ENCODE measurements around the gene PREP.

Gene PREP

GRCh38 chr6:105304825-105305224 is 98.1 kb downstream of the PREP start:
- no peak for DNase-seq

DNA sequence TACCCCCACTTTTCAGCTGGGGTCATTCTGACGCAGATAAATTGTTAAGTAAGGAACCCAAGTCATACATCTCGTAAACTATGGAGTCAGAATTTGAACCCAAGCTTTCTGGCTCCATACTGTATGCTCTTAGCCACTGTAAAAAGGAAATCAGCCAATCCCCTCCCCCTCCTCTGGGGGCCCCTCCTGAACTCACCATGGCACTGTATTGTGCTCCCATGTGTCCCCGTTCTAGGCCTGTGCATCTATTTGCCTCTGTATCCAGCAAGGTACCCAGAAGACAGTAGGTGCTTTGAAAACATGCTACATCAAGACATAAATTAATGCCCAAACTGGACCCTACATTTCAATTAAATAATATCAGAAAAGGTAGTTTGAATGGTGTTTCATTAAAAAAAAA is 98.5 kb downstream of the PREP start:
- DNase-seq = no peak

DNA sequence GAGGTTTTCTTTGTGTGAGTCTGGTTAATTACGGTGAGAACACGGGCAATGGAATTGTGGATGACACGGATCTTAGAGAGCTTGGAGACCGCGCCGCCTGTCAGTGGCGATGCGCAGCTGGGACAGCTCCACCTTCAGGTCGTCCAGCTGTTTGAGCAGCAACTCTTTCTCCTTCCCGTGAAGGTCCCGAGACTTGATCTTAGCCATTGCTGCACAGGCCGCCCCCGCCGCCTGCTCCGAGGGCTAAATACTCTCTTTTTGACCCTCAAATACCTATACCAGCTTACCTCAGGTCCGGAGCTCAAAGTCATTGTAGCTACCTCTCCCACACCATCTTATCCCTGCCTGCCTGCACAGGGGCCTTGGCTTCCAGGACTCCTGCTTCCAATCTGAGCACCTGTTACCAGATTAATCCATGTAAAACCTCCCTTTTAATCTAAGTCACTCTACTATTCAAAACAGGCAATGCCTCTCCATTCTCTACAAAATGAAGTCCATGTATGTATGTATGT is 100.2 kb downstream of the PREP start:
- no peak for DNase-seq

DNA sequence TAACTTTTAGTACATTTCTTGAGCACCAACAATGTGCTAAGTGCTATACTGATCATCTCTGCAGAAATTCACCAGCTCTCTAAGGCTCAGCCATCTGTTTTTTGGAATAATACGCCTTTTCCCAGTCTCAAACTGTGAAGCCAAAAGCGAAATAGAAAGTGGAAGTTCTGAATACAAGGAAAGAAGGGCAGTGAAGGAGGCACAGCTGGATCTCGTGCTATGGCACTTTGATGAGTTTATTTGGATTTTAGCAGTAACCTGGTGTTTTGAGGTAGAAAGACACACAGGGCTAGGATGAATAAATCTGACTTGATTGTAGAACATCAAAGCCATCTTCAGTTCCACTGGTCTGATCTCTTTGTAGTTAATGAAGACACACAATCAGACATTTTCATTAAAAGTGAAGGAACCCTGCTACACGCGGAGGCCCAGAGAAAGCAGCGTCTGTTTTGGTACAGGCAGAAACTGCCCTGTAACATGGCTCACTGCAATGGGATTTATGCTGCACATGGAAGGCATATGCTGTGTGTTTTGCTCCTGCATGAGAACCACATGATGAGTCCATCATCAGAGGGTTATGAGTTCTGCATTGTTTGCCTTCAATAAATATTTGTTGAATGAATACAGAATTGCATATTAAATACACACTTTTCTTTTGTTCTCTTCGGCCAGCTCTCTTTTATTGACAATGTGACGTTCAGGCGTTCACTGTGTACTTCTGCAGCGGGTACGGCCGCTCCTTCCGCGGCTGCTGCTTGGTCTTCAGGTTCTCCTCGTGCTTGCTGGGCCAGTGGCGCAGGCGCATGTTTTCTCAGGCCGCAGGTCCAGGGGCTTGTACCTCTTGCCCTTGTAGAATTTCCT is 100.9 kb downstream of the PREP start:
- no peak for DNase-seq

DNA sequence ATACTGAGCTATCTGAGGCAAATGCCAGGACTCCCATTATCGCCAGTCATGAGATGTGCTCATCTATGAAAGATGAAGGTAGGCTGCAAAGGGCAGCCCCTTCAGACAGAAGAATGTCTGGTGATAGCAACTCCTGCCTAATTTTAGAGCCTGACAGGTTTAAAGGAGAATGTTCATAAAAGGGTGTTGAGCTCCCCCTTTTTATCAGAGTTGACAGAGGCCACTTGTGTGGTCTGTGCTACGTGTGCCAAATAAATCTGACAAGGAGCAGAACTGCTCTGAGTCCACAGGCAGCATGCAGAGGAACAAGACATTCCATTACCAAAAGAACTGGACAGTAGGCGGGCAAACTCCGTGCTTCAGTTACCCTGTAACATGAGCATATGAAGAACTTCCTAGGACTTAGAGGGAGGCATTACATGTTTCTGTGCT is 101.8 kb downstream of the PREP start:
- DNase-seq = no peak

DNA sequence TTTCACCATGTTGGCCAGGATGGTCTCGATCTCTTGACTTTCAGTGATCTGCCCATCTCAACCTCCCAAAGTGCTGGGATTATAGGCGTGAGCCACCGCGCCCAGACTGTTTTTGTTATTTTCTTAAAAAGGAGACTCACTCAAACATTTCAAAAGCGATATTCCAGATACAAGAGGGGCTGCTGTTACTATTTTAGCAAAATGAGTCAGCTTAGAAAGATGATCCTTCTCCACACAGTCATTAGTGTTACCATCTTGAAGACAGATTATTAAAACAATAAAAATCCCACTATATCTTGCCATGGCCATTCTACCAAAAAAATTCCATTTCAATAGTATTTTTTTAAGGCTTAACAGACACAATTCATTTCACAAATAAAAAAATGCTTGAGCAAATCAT is 102.8 kb downstream of the PREP start:
- no peak for DNase-seq

GRCh38 chr6:105294129-105294528 is 108.8 kb downstream of the PREP start:
- DNase-seq = no peak

- DNase-seq = no peak
Measured at GRCh38 chr6:105292689-105293339, 110.1 kb downstream of the PREP start.

DNA sequence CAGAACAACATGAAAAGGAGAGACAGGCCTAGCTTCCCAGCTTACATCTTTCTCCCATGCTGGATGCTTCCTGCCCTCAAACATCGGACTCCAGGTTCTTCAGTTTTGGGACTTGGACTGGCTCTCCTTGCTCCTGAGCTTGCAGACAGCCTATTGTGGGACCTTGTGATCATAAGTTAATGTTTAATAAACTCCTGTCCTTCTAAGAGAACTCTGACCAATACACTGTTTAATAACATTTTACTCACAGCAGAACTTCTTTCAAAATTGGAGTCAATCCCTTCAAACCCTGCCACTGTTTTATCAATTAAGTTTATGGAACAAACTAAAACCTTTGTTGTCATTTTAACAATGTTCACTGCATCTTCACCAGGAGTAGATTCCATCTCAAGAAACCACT is 111.4 kb downstream of the PREP start:
- no peak for DNase-seq

DNA sequence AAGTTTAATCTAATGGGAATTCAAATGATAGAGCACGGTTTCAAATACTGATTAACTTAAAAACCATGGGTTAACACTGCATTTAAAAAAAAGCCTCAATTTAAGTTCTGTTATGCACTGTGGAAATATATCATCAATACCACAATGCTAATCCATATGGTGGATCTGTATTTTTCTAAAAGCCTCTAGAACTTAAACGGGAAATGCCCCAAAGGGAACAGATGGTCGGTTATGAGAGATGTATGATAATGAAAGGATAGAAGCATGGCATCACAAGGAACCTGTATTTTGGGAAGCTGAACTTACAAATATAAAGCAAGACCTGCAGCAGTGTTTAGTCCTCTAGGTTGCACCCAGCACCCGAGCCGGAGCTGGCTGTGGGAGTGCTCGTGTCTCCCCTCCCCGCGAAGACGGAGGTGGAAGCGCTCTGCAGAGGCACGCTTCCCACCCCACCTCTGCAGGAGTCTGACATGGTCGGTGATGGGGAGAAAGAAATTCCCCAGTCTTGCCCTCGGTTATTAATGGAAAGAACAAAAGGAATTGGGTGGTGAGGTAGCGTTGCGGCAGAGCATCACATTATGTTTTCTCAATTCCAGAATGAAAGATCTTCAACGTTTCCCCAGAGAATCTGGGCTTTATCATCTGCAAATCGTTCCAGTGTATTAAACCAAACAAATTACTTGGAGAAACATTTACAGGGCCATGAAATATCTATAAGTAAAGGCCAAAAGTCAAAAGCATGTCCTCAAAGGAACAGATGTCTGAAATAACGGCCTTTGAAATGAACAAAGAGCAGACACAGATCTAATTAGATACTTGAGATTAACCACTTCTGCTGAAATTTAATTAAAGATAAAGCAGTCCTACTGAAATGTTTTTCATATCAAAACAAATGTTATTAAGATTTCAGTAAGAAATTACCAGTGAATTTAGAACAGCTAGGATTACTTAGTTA is 120.0 kb downstream of the PREP start:
- DNase-seq = no peak

- no peak for DNase-seq
Measured at GRCh38 chr6:105280033-105280432, 122.8 kb downstream of the PREP start.

DNA sequence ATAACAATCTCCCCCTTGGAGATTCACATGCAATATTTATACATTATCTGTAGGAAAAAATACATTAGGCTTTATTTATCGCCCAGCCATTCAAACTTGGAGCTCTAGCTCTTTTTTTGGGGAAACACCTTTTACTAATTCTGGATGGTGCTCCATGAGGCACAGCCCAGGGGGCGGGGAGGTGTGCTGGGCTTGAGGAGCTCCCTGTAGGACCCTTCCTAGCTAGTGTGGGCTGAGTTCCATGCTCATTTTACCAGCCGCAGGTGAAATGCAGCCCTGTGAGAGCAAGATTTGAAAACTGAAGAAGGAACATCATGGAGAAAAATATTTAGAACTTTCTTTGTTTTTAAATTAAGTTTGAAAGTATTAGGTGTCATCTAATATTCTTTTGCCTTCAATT is 123.4 kb downstream of the PREP start:
- no peak for DNase-seq

- no peak for DNase-seq
Measured at GRCh38 chr6:105278813-105279212, 124.1 kb downstream of the PREP start.

DNA sequence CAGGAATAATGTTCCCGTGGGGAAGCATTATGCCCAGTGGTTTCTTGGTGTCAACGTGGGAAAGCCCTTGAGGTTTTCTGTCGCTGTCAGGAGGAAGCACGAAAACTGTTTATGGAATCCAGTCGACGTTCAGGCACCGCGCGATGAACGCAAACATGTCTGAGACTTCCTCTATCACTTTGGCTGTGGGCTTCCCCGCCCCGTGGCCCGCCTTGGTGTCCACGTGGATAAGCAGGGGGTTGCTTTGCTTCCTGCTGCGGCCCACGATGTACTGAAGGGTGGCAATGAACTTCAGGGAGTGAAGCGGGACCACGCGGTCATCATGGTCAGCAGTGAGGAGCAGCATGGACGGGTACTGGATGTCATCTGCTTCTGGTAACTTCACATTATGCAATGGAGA is 124.8 kb downstream of the PREP start:
- DNase-seq = no peak

DNA sequence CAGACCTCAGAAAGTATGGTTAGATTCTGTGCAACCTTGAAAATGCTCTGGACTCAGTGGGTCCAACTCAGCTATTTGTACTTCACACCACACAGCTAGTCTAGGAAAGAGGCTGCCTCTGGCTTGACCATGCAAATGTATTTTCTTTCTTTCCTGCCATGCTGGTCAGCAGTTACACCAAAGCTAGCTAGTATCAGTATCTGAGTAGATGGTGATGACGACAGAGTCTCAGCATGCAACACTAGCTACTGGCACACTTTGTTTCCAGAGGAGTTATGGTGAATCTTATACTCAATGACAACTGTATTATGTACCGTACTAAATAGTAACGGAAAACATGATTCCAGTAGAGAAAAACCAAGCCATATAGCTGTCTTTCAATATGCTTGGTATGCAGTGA is 126.5 kb downstream of the PREP start:
- DNase-seq = no peak

GRCh38 chr6:105275542-105275941 is 127.3 kb downstream of the PREP start:
- no peak for DNase-seq

DNA sequence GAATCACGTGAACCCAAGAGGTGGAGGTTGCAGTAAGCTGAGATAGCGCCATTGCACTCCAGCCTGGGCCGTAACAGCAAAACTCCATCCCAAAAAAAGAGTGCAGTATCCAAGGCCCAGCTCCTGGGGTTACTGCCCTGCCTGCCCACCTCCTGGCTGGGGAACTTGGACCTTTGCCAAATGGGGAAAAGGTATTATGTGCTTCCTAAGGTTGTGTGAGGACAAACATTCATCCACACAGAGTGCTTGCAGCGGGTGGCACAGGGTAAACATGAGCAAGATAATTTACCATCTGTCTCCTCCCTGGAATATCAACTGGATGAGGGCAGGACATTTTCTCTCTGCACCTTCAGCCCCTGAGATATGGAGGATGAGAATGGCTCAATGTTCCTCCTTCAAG is 128.2 kb downstream of the PREP start:
- DNase-seq = no peak

- no peak for DNase-seq
Measured at GRCh38 chr6:105273589-105273988, 129.3 kb downstream of the PREP start.

DNA sequence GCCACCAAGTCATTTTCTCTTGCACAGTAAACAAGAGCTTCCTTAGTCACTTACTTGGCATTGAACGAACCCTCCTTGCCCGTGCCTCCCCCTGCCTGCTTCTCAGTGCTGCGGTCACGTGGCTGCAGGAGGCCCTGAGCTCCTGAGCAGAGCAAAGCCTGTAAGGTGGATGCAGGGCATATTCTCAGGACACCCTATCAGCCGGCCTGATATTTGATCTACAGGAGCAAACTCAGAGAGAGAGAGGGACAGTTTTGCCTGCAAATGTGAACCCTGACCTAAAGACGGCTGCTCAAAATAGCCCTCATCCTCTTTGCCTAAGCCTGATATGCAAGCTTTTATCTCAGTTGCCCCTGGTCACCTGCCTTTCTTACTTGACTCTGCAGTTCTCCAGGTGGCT is 130.1 kb downstream of the PREP start:
- no peak for DNase-seq

DNA sequence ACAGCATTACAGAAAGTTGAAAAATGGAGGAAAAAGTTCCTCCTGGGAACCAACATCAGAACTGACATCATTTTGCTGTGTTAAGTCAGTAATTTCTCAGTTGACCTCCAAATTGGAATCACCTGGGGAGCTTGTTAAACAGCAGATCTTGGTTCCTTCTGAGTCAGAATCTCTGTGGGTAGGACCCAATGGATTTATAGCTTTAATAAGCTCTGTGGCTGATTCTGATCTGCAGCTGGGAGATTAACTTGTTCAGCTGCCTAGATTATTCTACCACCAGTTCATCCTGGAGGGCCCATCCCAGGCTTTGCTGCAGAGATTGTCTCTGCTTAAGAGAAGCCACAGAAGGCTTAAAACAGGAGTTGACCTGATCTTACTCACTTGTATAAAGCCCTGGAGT is 132.4 kb downstream of the PREP start:
- no peak for DNase-seq

- DNase-seq = no peak
Measured at GRCh38 chr6:105269390-105269789, 133.5 kb downstream of the PREP start.

GRCh38 chr6:105263685-105264610 is 138.9 kb downstream of the PREP start:
- DNase-seq = no peak

Data from stimulated activated naive CD4-positive, alpha-beta T cell (primary cell).